Endothelial cell (in vitro differentiated cells): Measurements from ENCODE around the gene SLC44A4. TPM values are rescaled to one million over a fixed set of nuclear protein-coding genes. Genes with fewer than 3 reads are reported as not detected.
"Not testable (repeated sequence)": the region's sequence is repeated elsewhere in the genome, so short reads cannot be mapped to it uniquely, and the experiment has no call there.

Experiments
- DNase-seq: peaks from one replicate; pipeline ENCODE4 v3.0.0; 2021; ENCODE audit warnings: low spot score
- H3K27ac Mint-ChIP-seq: one replicate; pipeline ENCODE4 v1.8.0; 2021; ENCODE audit warnings: mixed read lengths, inconsistent platforms; ENCODE audit not compliant: unreplicated experiment
- H3K27me3 Mint-ChIP-seq: one replicate; pipeline ENCODE4 v1.8.0; 2021; ENCODE audit warnings: mild to moderate bottlenecking, moderate library complexity, mixed read lengths, inconsistent platforms; ENCODE audit not compliant: unreplicated experiment
- H3K36me3 Mint-ChIP-seq: one replicate; pipeline ENCODE4 v1.8.0; 2021; ENCODE audit warnings: mild to moderate bottlenecking, low read depth, mixed read lengths, inconsistent platforms; ENCODE audit not compliant: unreplicated experiment
- H3K4me1 Mint-ChIP-seq: one replicate; pipeline ENCODE4 v1.8.0; 2021; ENCODE audit warnings: mild to moderate bottlenecking, mixed read lengths, inconsistent platforms; ENCODE audit not compliant: unreplicated experiment
- H3K4me3 Mint-ChIP-seq: one replicate; pipeline ENCODE4 v1.8.0; 2021; ENCODE audit warnings: mild to moderate bottlenecking, mixed read lengths, inconsistent platforms; ENCODE audit not compliant: unreplicated experiment
- H3K9me3 Mint-ChIP-seq: one replicate; pipeline ENCODE4 v1.8.0; 2021; ENCODE audit warnings: mixed read lengths, inconsistent platforms; ENCODE audit not compliant: unreplicated experiment
- total RNA-seq: library from RNA; stranded (reverse); fragmentation: NEBNext Ultra II Directional; extraction: Animal tissue kit (Norgen Biotek cat#: 25700); gene quantifications from one replicate; pipeline ENCODE4 v1.2.1, GENCODE V29; 2021; ENCODE audit not compliant: unreplicated experiment
- TF ChIP-seq, protein P1 (sequence below): fragments of 200-600 bp; sonication (generic); IDR thresholded peaks from one replicate; pipeline ENCODE4 v1.5.0; 2021; ENCODE audit warnings: antibody characterized with exemption; ENCODE audit not compliant: unreplicated experiment

The SLC44A4 gene
- total RNA-seq, 1 donor from 2014 or later = 1.6 TPM

DNA sequence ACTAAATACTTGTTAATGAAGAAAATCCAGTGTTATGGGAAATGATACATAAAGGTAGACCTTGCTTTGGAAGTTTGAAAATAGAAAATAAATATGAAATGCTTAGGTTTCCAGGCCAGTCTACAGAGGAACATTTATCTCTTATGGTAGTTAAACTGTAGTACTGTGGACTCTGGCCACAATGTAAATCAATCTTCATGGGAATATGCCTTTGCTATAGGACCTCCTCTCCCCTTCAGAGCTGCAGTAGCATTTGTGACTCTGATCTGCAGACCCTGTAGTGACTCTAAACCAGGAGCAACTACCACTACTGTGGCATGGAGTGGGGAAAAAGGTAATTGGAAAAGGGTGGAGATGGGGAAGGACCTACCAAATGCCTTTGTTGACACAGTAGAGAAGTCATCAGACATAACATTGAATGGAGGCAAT lies 58.9 kb downstream of the SLC44A4 start:
- H3K36me3 Mint-ChIP-seq = no peaks in the 10 kb centered on the region
- H3K9me3 Mint-ChIP-seq = no peaks in the 10 kb centered on the region
- peaks cover 22% of the 10 kb centered on the region for H3K4me1 Mint-ChIP-seq
- TF ChIP-seq, protein P1, sequence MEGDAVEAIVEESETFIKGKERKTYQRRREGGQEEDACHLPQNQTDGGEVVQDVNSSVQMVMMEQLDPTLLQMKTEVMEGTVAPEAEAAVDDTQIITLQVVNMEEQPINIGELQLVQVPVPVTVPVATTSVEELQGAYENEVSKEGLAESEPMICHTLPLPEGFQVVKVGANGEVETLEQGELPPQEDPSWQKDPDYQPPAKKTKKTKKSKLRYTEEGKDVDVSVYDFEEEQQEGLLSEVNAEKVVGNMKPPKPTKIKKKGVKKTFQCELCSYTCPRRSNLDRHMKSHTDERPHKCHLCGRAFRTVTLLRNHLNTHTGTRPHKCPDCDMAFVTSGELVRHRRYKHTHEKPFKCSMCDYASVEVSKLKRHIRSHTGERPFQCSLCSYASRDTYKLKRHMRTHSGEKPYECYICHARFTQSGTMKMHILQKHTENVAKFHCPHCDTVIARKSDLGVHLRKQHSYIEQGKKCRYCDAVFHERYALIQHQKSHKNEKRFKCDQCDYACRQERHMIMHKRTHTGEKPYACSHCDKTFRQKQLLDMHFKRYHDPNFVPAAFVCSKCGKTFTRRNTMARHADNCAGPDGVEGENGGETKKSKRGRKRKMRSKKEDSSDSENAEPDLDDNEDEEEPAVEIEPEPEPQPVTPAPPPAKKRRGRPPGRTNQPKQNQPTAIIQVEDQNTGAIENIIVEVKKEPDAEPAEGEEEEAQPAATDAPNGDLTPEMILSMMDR = no peak
- peak overlapping the region; percentile 19 for H3K4me3 Mint-ChIP-seq
- H3K27me3 Mint-ChIP-seq = peaks cover 4% of the 10 kb centered on the region
- no peak overlapping the region for H3K27ac Mint-ChIP-seq
- no peak for DNase-seq

DNA sequence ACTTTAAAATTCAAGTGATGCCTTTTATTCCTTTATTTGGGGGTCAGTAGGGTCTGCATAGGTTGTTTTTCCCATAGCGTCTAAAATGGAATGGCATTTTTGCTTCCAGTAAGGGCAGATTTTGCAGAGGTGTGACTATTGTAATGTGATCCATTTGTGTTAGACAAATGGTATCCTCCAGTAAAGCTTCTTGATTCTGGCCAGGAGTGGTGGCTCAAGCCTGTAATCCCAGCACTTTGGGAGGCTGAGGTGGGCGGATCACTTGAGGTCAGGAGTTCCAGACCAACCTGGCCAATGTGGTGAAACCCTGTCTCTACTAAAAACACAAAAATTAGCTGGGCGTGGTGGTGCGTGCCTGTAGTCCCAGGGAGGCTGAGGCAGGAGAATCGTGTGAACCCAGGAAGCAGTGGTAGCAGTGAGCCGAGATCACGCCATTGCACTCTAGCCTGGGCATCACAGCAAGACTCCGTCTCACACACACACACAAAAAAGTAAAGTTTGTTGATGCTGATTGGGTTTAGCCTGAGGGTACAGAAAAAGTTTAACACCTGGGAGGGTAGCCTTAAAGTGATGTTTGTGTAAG lies 60.8 kb downstream of the SLC44A4 start:
- H3K27ac Mint-ChIP-seq = not testable (repeated sequence)

DNA sequence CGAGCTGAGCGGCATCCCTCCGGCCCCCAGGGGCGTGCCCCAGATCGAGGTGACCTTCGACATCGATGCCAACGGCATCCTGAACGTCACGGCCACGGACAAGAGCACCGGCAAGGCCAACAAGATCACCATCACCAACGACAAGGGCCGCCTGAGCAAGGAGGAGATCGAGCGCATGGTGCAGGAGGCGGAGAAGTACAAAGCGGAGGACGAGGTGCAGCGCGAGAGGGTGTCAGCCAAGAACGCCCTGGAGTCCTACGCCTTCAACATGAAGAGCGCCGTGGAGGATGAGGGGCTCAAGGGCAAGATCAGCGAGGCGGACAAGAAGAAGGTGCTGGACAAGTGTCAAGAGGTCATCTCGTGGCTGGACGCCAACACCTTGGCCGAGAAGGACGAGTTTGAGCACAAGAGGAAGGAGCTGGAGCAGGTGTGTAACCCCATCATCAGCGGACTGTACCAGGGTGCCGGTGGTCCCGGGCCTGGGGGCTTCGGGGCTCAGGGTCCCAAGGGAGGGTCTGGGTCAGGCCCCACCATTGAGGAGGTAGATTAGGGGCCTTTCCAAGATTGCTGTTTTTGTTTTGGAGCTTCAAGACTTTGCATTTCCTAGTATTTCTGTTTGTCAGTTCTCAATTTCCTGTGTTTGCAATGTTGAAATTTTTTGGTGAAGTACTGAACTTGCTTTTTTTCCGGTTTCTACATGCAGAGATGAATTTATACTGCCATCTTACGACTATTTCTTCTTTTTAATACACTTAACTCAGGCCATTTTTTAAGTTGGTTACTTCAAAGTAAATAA lies 61.5 kb downstream of the SLC44A4 start:
- DNase-seq, H3K27me3 Mint-ChIP-seq, H3K36me3 Mint-ChIP-seq, H3K27ac Mint-ChIP-seq, H3K9me3 Mint-ChIP-seq: not testable (repeated sequence)
- H3K4me3 Mint-ChIP-seq = peak overlapping the region; percentile 56
- peaks cover 15% of the 10 kb centered on the region for H3K4me1 Mint-ChIP-seq

More for the DNA sequence above, 60.8 kb downstream of the SLC44A4 start:
- DNase-seq, H3K9me3 Mint-ChIP-seq, H3K36me3 Mint-ChIP-seq, H3K27me3 Mint-ChIP-seq: not testable (repeated sequence)
- Mint-ChIP-seq H3K4me3 (peak overlapping the region; percentile 56), H3K4me1 (peaks cover 20% of the 10 kb centered on the region)

DNA sequence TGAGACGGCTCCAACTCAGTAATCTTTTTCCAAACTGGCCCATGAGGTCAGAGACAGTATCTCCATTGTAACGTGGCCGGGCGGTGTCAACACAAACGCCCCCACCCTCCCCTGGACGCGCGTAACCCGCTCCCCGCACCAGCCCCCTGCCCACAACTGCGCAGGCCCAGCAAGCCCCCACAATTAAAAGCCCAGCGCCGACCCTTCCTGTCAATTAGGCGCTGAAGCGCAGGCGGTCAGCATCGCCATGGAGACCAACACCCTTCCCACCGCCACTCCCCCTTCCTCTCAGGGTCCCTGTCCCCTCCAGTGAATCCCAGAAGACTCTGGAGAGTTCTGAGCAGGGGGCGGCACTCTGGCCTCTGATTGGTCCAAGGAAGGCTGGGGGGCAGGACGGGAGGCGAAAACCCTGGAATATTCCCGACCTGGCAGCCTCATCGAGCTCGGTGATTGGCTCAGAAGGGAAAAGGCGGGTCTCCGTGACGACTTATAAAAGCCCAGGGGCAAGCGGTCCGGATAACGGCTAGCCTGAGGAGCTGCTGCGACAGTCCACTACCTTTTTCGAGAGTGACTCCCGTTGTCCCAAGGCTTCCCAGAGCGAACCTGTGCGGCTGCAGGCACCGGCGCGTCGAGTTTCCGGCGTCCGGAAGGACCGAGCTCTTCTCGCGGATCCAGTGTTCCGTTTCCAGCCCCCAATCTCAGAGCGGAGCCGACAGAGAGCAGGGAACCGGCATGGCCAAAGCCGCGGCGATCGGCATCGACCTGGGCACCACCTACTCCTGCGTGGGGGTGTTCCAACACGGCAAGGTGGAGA lies 63.6 kb downstream of the SLC44A4 start, which contains the start of the genes HSPA1A and HSPA1L:
HSPA1A (plus strand) TSS at position 519 of the 814 bp plus-strand sequence; CDS start at position 733, 214 bp downstream.
HSPA1L (minus strand) TSS at position 259 of the 814 bp plus-strand sequence. CDS start 3,311 bp downstream, outside the sequence.
- peak within 1 kb of the TSS; percentile 85 for H3K4me3 Mint-ChIP-seq
- H3K27me3 Mint-ChIP-seq = peaks cover 7% of the 10 kb centered on the region
- H3K27ac Mint-ChIP-seq = peak within 1 kb of the TSS; percentile 96
- no peaks in the 10 kb centered on the region for H3K9me3 Mint-ChIP-seq
- peaks cover 11% of the 10 kb centered on the region for H3K4me1 Mint-ChIP-seq
- no peaks in the 10 kb centered on the region for H3K36me3 Mint-ChIP-seq
- peak; percentile 84 for DNase-seq
- TF ChIP-seq, protein P1 = no peak

DNA sequence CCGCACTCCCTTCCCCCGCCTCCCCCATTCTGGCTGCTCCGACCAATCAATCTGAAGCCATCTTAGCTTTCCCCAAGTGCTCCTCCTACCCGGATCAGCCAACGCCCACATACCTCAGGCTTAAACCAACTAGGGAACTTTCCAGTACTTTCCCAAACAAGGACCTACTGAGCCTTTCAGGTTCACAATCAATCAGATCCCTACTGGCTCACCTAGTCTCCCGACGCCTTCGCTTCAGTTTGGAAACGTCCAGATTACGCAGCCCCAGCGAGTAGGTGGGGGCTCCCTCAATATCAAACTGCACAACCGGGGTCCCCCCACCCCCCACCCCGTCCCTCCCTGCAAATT lies 64.1 kb downstream of the SLC44A4 start:
- Mint-ChIP-seq H3K4me3 (peak overlapping the region; percentile 85), H3K27me3 (peaks cover 11% of the 10 kb centered on the region), H3K9me3 (no peaks in the 10 kb centered on the region), H3K36me3 (no peaks in the 10 kb centered on the region), H3K4me1 (peaks cover 16% of the 10 kb centered on the region), H3K27ac (peak overlapping the region; percentile 96)
- peak; percentile 67 for DNase-seq
- TF ChIP-seq, protein P1 = no peak
